ENCODE measurements around the gene CFAP97D2.
"Not testable (repeated sequence)": the region's sequence is repeated elsewhere in the genome, so short reads cannot be mapped to it uniquely, and the experiment has no call there.

The CFAP97D2 gene

DNA sequence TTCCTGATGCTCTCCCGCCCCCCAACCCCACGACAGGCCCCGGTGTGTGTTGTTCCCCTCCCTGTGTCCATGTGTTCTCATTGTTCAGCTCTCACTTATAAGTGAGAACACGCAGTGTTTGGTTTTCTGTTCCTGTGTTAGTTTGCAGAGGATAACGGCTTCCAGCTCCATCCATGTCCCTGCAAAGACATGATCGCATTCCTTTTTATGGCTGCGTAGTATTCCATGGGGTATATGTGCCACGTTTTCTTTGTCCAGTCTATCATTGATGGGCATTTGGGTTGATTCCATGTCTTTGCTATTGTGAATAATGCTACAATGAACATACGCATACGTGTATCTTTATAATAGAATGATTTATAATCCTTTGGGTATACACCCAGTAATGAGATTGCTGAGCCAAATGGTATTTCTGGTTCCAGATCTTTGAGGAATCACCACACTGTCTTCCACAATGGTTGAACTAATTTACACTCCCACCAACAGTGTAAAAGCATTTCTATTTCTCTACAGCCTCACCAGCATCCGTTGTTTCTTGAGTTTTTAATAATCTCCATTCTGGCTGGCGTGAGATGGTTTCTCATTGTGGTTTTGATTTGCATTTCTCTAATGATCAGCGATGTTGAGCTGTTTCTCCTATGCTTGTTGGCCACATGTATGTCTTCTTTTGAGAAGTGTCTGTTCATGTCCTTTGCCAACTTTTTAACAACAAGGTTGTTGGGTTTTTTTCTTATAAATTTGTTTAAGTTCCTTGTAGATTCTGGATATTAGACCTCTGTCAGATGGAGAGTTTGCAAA, 20.0 kb upstream of the CFAP97D2 start:
- DNase-seq = not testable (repeated sequence)

DNA sequence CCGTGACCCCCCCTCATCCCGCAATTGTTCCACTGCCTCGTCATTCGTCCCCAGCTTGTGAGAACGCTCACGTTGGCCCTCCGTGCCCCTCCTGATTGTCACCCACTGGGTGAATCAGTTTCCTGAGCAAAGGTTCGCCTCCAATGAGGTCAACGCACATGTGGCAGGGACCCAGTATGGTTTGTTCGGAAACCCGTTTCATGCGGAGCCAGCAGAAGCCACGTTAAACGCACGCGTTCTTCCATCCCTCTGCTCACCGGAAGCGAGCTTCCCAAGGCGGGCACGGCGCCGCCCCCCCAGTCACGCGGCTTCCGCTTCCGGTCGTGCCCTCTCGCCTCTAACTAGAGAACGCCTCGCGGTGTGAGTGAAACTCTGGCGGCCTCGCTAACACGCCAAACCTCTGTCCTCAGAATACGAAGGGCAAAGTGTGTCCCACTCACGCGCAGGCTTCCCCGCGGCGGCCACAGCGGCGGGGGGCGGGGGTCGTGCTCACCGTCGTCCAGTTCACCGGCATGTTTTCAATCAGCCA, 18.0 kb upstream of the CFAP97D2 start:
- no peak for DNase-seq

DNA sequence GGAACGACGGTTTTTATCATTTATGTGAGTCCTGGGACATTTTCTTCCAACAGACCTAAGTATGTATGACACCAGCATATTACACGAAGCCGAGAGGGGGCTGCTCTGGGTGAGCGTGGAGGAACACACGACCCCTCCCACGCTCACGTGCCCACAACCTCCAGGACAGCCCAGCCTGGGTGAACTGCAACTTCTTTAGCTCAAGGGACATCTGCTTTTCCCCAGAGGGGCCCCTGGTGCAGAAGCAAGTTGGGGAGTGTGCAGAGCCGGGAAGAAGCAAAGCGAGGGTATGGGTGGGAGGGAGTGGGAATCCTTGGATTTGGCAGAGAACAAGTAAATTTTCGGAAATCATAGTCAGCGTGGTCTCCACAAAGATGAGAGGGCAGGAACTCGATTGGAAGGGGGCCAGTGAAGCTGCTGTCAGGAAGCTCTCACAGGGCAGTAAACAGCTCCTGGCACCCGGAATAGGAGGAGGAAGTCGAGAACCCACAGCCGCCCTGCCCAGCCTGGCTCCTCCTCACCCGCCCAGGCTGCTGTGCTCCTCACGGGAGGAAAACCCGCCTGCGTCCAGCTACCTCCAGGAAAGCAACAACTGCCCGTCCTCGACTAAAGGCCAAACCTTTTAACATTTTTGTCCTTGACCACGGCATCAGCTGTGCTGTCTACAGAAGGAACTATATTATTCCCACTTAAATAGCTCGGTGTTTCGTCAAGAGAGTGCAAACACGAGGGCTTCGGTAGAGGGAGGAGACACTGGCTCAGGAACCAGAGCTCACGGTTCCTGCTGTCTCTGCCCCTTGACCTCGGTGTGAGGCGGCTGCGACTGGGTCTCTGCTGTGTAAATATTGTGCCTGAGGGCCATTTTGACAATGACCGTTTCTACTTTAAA, 17.2 kb upstream of the CFAP97D2 start:
- no peak for DNase-seq

DNA sequence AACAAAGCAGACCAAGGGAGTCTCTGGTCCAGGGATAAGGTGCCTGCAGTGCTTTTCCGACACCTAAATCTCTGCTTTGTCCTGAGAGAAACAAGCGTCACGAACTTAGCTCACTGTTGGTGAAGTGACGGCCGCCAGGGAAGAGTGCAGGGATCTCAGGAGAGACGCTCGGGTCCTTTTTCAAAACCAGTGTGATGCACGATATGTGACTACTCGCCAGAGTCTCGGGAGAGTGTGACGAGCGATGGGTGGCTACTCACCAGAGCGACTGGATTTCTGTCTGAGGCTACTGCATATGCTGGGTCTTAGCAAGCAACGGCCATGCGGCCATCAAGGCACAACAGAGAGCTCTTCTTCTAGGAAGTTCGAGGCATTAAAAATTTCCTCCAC, 16.5 kb upstream of the CFAP97D2 start:
- DNase-seq = no peak

DNA sequence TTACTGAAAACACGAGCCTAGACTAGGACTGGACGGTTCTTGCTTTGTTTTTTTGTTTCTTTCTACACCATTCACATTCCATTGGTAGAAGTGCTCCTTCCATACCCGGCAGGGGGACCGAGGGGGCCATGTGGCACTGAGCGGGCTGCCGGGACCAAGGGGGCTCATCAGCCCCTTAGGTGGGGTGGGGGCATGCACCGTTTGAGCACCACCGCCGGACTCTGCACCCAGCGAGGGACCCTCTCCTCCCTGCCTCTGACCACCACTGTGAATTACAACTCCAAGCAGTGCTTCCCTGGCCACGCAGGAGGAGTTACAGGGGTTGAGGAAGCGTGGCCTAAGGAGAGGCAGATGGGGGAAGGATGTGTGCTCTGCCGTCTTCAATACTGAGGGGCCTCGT, 15.0 kb upstream of the CFAP97D2 start:
- DNase-seq = no peak

DNA sequence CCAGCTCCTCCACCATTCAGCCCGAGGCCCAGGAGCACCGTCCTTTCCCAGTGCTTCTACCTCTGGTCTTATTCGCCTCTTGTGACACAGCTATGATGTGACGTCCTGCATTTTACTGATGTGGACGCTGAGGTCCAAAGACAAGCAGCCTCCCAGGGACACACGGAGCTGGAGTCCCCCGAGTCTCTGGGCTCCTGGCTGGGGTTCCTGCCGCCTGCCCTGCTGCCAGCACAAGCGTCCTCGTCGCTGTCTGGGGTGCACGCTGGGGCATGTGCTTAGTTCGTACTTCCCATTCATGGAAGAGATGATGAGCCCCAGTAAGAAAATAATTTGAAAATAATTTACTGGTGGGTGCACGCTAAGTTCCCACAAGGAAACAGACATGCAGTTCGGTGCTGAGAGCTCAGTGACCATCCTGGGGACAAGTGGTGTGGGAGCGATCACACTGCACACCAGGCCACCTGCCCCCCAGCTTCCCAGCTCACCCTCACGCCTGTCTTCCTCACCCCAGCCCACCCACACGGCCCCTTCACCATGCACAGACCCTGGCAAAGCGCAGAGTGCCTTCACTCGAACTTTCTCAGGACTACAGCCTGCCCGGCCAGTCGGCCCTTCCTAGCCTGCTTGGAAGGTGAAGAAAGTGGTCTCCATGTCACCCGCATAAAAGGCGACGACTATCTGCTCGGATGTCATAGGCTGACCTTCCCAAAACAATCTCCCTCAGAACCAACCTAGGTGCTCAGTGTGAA, 14.2 kb upstream of the CFAP97D2 start:
- DNase-seq = no peak

DNA sequence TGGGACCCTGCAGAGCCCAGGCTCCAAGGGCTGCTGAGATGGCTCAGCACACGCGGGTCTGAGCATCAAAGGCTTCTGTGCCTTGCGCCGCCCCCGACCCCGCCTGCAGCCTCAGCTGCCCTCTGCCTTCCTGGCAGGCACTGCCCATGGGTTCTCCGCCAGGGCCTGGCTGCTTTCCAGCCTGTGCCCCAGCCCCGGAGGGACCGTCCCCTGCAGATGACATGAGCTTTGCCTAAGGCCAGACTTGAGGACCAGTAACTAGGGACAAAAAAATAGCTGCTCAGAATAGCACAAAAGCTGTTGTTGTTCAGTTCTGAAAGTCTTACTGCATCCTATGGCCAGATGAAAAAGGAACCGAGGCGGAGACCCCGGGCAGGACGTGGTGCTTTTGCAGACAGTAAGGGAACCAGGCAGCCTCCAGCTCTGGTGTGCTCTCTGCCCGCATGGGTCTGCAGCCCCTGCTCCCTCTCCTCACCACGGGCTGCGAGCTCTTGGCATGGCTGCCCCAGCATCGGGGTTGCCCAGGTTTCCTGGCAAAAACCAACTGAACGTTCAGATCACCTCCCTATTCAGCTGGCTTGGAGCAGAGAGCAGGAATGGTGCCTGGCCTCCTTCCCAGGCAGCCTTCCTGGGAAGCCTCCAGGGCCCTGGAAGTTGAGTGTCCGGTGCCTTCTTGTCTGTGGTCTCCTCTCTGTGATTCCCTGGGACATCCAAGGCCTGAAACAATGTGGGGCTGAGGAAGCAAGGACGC, 12.5 kb upstream of the CFAP97D2 start:
- no peak for DNase-seq

DNA sequence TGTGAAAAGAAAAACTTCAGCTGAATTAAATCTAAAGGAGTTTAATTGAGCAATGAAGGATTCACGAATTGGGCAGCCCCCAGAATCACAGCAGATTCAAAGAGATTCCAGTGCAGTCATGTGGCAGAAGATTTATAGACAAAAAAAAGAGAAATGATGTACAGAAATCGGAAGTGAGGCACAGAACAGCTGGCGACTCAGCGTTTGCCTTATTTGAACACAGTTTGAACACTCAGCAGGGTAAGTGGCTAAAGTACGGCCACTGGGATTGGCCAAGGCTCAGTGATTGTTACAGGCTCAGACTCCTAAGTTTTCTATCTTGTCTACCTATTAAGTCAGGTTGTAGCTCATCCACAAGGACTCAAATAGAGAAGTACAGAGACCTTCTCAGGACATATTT, 11.6 kb upstream of the CFAP97D2 start:
- DNase-seq = no peak

DNA sequence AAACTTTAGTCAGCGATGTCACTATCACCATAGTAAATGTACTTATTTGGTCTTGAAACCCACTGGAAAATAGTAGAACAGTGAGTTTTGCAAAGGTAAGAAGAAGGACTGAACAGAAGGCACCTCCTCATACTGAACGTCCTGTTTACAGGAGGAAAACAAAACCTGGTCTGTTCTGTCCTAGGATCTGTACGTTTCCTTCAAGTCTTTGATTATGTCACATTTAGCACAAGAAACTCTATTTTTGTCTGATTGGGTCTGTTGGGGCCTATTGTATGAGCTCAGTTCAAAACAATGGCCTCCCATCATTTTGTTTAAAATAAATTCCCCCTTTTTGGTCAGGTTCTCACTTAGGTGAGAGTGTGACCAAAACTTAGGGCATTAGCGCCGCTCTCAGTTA, 11.2 kb upstream of the CFAP97D2 start:
- no peak for DNase-seq

DNA sequence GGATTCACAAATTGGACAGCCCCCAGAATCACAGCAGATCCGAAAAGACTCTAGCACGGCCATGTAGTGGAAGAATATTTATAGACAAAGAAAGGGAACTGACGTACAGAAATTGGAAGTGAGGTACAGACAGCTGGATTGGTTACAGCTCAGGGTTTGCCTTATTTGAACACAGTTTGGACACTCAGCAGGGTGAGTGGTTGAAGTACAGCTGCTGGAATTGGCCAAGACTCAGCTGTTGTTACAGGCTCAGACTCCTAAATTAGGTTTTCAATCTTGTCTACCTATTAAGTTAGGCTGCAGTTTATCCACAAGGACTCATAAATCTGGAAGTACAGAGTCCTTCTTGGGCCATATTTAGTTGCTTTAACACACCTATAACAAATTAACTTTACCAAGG, 5.8 kb upstream of the CFAP97D2 start:
- DNase-seq = no peak

DNA sequence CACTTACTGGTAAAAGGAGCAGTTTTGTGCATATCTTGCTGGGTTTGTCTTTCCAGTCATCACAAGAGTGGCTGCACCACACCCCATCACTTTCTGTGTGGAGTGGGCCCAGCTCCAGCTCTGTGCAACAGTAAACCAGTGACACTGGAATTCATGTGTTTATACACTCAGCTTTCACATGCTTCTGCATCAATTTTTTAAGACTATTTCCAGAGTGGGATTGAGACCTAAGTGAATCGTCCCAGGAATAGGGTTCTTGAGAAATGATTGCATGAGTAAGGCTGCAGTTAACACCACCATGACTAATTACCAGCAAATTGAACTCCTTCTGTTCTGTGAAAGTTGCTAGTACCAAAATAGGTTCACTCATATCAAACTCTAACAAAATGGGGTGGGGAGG, 5.3 kb upstream of the CFAP97D2 start:
- DNase-seq = no peak

DNA sequence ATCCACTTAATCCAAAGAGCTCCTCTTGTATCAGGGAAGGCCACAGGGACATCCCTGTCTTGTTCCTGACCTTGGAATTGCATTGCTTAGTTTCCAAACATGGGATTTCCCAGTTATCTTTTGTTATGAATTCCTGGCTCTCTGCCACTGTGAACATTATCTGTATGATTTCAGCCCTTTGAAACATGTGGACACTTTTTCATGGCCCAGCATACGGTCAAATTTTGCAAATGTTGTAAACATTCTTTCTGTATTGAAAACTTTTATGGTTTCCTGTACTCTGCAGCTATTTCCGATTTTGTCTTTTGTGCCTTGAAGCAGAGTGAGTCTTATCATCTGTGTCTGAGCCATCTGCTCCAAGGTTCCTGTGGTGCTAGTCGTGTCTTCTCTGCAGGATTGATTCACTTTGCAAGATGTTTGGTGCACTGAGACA, 4.5 kb upstream of the CFAP97D2 start:
- DNase-seq = no peak

DNA sequence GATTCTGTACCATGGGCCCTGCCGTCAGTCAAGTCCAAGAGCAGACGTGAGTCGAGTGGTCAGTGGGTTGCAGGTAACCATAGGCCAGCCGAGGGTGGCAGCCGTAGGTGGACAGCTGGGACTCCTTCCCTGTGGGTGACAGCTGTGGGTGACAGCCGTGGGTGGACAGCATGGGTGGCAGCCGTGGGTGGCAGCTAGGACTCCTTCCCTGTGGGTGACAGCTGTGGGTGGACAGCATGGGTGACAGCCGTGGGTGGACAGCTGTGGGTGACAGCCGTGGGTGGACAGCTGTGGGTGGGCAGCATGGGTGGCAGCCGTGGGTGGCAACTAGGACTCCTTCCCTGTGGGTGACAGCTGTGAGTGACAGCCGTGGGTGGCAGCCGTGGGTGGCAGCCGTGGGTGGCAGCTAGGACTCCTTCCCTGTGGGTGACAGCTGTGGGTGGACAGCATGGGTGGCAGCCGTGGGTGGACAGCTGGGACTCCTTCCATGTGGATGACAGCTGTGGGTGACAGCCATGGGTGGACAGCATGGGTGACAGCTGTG, 2.6 kb upstream of the CFAP97D2 start:
- DNase-seq = not testable (repeated sequence)

DNA sequence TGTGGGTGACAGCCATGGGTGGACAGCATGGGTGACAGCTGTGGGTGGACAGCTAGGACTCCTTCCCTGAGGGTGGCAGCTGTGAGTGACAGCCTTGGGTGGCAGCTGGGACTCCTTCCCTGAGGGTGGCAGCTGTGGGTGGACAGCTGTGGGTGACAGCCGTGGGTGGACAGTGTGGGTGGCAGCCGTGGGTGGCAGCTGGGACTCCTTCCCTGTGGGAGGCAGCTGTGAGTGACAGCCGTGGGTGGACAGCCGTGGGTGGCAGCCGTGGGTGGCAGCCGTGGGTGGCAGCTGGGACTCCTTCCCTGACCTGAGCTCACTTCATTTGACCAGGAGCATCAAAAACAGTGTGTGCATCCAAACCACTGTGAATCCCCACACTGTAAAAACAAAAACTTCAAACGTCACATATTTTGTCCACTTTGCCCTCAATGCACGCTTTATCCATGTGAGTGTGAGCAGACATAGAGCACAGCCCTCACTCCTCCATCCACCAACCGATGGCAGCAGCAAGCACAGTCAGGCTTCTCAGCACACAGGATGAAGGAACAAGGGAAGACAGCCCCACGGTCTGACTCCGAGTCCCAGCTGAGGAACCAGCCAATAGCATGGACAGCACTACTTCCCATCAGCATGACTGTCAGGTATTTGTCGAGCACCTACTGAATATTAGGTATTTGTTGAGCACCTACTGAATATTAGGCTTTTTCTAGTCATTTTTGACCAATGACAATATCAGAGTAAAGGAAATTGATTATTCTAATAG, 1.6 kb upstream of the CFAP97D2 start:
- DNase-seq = no peak

DNA sequence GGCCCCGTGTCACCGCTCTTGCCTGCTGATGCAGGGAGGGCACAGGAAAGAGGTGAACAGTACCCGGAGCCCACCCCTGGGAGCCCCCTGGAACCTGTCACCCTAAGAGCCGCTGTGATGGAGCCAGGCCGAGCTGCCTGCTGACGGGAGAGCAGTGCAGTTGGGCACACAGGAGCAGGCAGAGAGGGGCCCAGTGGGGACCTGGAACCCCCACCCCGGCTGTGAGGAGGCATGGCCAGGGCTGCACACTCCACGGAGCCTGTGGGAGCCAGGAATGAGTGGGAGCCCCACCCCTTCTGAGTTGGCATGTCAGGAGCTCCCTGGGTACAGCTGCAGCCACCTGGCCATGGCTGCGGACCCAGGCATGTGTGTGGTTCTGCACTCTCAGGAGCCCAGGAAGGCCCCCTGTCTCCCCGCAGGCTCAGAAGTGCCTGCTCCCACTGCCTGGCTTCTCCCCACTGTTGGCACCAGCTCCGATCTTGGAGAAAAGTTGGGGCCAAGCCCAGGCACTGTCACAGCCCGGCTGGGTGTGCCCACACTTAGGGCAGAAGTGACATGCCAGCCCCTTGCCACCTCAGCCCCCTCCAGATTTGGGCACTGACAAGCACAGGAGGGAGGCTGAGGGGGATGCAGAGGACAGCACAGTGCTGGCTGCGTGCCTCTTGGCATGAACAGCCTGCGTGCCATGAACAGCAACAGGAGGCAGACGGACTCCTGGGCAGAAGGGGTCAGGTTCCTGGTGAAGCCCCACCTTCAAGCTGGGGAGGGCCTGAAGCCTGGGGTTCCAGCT, 6.3 kb downstream of the CFAP97D2 start:
- DNase-seq = no peak

DNA sequence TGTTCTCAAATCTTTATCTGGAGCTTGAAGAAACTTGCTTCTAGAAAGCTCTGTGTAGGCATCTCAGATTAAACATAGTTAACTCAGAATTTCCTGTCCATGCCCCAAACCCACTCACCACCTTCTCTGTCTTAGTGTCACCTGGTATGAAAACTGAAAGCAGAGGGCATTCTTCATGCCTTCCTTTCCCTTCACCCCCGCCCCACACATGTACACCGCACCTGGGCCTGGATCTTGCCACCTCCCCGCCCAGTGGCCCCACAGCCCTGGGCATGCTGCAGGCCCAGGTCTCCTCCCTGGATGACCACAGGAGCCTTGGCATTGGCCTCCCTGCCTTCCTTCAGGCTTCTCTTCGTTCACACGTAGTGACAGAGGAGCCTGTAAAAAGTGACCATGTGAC, 15.8 kb downstream of the CFAP97D2 start:
- DNase-seq = no peak

DNA sequence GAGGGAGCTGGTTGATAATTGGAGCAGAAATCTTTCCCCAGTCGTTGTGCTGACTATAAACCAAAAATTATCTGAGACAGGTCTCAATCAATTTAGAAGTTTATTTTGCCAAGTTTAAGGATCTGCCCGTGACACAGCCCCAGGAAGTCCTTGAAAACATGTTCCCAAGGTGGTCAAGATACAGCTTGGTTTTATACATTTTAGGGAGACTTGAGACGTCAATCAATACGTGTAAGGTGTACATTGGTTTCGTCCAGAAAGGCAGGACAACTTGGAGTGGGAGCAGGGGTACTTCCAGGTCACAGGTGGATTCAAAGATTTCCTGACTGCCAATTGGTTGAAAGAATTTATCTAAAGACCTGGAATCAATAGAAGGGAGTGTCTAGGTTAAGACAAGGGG, 17.6 kb downstream of the CFAP97D2 start:
- DNase-seq = no peak

DNA sequence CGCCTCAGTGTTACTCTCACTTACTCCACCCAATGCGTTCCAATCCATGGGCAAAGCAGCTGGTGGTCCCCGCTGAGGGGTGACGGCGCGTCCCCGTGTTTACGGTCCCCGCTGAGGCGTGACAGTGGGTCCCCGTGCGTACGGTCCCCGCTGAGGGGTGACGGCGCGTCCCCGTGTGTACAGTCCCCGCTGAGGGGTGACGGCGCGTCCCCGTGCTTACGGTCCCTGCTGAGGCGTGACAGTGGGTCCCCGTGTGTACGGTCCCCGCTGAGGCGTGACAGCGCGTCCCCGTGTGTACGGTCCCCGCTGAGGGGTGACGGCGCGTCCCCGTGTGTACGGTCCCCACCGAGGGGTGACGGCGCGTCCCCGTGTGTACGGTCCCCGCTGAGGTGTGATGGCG, 19.5 kb downstream of the CFAP97D2 start:
- DNase-seq = no peak

DNA sequence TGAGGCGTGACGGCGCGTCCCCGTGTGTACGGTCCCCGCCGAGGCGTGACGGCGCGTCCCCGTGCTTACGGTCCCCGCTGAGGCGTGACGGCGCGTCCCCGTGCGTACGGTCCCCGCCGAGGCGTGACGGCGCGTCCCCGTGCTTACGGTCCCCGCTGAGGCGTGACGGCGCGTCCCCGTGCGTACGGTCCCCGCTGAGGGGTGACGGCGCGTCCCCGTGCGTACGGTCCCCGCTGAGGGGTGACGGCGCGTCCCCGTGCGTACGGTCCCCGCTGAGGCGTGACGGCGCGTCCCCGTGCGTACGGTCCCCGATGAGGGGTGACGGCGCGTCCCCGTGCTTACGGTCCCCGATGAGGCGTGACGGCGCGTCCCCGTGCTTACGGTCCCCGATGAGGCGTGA, 20.5 kb downstream of the CFAP97D2 start:
- DNase-seq = not testable (repeated sequence)

DNA sequence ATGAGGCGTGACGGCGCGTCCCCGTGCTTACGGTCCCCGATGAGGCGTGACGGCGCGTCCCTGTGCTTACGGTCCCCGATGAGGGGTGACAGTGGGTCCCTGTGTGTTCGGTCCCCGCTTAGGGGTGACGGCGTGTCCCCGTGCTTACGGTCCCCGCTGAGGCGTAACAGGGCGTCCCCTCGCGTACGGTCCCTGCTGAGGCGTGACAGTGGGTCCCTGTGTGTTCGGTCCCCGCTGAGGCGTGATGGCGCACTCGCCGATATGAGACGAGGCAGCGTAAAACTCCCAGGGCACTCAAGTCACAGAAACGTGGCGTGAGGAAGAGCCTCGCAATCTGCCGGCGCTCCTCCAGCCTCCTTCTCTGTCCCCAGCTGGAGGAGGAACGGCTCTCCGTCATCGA, 20.9 kb downstream of the CFAP97D2 start:
- no peak for DNase-seq

All from activated CD4-positive, alpha-beta T cell treated with anti-CD3 and anti-CD28 coated beads, Interleukin-2, amount 50 U/mL, for 1 hour (primary cell).